ENCODE data around the gene RAB3GAP1.

DNA sequence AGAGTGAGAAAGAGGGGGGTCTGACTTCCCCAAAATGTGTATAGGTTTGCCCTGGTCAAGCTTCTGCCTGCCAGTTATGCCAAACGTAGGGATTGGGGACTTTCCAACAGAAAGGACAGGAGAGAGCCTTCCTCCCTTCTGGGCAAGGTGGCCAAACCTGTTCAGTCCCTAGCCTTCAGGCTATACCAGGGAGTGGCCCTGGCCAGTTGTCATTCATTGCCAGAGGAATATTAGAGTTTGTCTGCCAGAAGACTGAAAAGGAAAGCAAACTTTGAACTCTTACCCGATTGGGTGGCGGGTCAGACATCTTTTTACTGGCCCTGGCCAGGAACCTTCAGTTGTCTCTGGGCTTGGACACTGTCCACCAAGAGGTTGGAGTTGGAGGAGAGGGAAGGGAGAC, 22.1 kb downstream of the RAB3GAP1 start:
- TF ChIP-seq CTCF (IDR thresholded peaks at IDR 0.05; ENCODE audit: low read length) (no peak), EZH2phosphoT487 (IDR thresholded peaks at IDR 0.05; ENCODE audit: low read length) (no peak)
